Renal cortical epithelial cell (primary cell): Measurements from ENCODE around the gene ARMC5. TPM values are rescaled to one million over a fixed set of nuclear protein-coding genes. Genes with fewer than 3 reads are reported as not detected.
"Not testable (repeated sequence)": the region's sequence is repeated elsewhere in the genome, so short reads cannot be mapped to it uniquely, and the experiment has no call there.

Experiments used
- DNase-seq: peaks from one replicate; pipeline ENCODE4 v3.0.0-alpha.2; 2011; ENCODE audit warnings: low read depth
- total RNA-seq: library from RNA; depleted of rRNA; stranded (reverse); fragments of >200 nt; gene quantifications from 2 replicates; pipeline ENCODE4 v1.2.3, GENCODE V29; 2014

Gene ARMC5
- total RNA-seq, 1 donor from 2014 or later = 8.7 TPM

- DNase-seq = no peak
Observed at GRCh38 chr16:31499928-31500327, 40.6 kb downstream of the ARMC5 start.

- DNase-seq = no peak
Observed at GRCh38 chr16:31501226-31501965, 42.1 kb downstream of the ARMC5 start.

- DNase-seq = no peak
Observed at GRCh38 chr16:31501966-31502348, 42.7 kb downstream of the ARMC5 start.

GRCh38 chr16:31502981-31503380 lies 43.7 kb downstream of the ARMC5 start:
- DNase-seq = peak; percentile 51

DNA sequence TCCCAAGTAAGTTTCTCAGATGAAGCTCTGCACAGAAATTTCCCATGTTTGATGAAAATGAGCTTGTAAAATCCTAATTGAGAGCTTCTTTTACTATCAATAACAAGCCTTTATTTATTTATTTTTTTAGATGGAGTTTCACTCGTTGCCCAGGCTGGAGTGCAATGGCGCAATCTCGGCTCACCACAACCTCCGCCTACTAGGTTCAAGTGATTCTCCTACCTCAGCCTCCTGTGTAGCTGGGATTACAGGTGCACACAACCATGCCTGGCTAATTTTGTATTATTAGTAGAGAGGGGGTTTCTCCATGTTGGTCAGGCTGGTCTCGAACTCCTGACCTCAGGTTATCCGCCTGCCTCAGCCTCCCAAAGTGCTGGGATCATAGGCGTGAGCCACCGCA lies 44.3 kb downstream of the ARMC5 start:
- DNase-seq = not testable (repeated sequence)

GRCh38 chr16:31504159-31504558 lies 44.9 kb downstream of the ARMC5 start:
- DNase-seq = no peak

DNA sequence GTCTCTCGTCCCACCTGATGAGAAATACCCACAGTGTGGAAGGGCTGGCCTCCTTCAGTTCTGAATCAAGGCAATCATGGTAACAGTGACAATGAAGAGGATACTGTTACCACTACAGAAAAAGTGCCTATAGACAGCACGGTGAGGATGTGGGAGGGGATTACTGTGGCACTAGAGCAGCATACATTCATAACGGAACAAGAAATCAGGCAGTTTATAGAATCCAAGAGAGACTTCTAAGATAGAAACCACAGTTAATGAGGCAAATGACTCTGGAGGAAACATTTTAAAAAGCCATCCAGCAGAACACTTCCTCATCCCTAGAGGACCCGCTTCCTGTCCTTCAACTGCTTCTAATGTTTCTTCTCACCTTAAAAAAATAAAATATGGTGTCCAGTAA lies 46.2 kb downstream of the ARMC5 start:
- DNase-seq = no peak

GRCh38 chr16:31507617-31507928 lies 48.3 kb downstream of the ARMC5 start:
- DNase-seq = no peak

- peak; percentile 61 for DNase-seq
Observed at GRCh38 chr16:31507929-31508705, 48.8 kb downstream of the ARMC5 start, which contains the start of gene RUSF1. TSS of gene RUSF1 (minus strand) at chr16:31508391. CDS start at chr16:31508373, 18 bp downstream.

DNA sequence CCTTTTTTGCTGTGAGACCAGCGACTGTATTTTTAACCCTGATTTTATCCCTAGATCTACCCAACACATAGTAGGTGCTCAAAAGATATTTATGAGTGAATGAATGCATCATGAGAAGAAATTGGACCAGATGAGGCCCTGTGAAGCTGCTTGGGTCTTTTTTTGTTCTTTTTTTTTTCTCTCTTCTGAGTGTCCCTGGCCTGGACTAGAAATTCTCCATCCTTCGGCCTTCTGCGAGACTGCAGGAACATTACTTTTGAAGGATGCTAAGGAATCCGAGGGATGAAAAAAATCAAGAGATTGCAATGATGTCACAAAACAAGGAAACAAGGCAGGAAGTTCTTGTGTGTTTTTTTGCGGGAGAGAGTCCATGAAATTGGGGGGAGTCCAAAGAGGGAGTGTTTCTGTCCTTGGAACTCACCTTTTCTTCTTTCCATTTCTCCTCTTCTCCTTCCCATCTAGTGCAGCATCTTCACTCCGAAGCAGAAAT lies 49.5 kb downstream of the ARMC5 start:
- peak; percentile 28 for DNase-seq

- peak; percentile 66 for DNase-seq
Observed at GRCh38 chr16:31513126-31513525, 53.8 kb downstream of the ARMC5 start.

GRCh38 chr16:31513884-31514283 lies 54.6 kb downstream of the ARMC5 start:
- DNase-seq = no peak

Other genes with a start within 250 kb of the ARMC5 start
- gene TRIM72, start 245.4 kb upstream of the ARMC5 start, total RNA-seq = not detected in 2 replicates
- gene PYDC1, start 242.4 kb upstream of the ARMC5 start, total RNA-seq = not detected in 2 replicates
- 0.30 and 0.35 TPM in 2 replicates for gene ITGAM, start 199.5 kb upstream of the ARMC5 start, total RNA-seq
- gene ITGAX, start 104.3 kb upstream of the ARMC5 start, total RNA-seq = 0.05 and 0.17 TPM in 2 replicates
- gene ITGAD, start 66.2 kb upstream of the ARMC5 start, total RNA-seq = not detected in 2 replicates
- not detected in 2 replicates for gene COX6A2, start 31.1 kb upstream of the ARMC5 start, total RNA-seq
- 0.99 TPM in 1 of 2 replicates, not detected in the other for gene ZNF843, start 16.7 kb upstream of the ARMC5 start, total RNA-seq
- gene TGFB1I1, start 12.7 kb downstream of the ARMC5 start, total RNA-seq = 26.5 and 31.4 TPM in 2 replicates
- 0.52 and 0.60 TPM in 2 replicates for gene SLC5A2, start 23.6 kb downstream of the ARMC5 start, total RNA-seq
- gene RUSF1, start 48.9 kb downstream of the ARMC5 start, total RNA-seq = 39.8 and 62.3 TPM in 2 replicates
- not detected in 2 replicates for gene AHSP, start 68.4 kb downstream of the ARMC5 start, total RNA-seq